A549 (cell line): ENCODE data around the gene BMP5. TPM values are rescaled to one million over a fixed set of nuclear protein-coding genes. Genes with fewer than 3 reads are reported as not detected.

Experiments
- ATAC-seq, 2 experiments: fragments of 200-7000 bp in 1 of 2; fragments of >200 bp in 1 of 2; cut with Nextera tagmentation in 1 of 2; cut with Tn5 transposase in 1 of 2; 3 replicates each; pipeline versions ENCODE4 v1.8.0 to v1.9.1; 2018 to 2020; ENCODE audit warnings: mild to moderate bottlenecking in 1 of 2, moderate library complexity in 1 of 2
- CTCF ChIA-PET: fragments of 300-600 bp; sonication (Branson Sonifier 250); formaldehyde crosslinking; extraction: SDS; loops from one replicate; lab custom pipeline; 2021; ENCODE audit warnings: antibody characterized with exemption, inconsistent platforms; lab: Yijun Ruan, JAX
- POLR2A ChIA-PET: fragments of 350-600 bp; formaldehyde crosslinking; extraction: SDS; loops from one replicate; lab custom pipeline; 2021; ENCODE audit warnings: antibody characterized with exemption, inconsistent platforms; lab: Yijun Ruan, JAX
- DNase-seq, 2 experiments: peaks; one replicate each; pipeline versions ENCODE4 v3.0.0 to v3.0.0-alpha.2; 2011 to 2016; ENCODE audit warnings: low read depth in 1 of 2, low spot score in 1 of 2
- FAIRE-seq: peaks from 2 replicates; lab custom pipeline; 2011; peaks lifted over from hg19 to GRCh38; lab: Jason Lieb, UNC
- H3K27ac ChIP-seq, 2 experiments: fragments of >200 bp; sonication (Bioruptor Twin); formaldehyde crosslinking; 3 replicates each; pipeline ENCODE4 v1.5.1; 2016 to 2017
- H3K4me1 ChIP-seq: fragments of >200 bp; sonication (Bioruptor Twin); formaldehyde crosslinking; 3 replicates; pipeline ENCODE4 v1.6.1; 2016
- H3K4me2 ChIP-seq: fragments of >200 bp; sonication (Bioruptor Twin); formaldehyde crosslinking; 3 replicates; pipeline ENCODE4 v1.6.1; 2016
- H3K4me3 ChIP-seq: fragments of >200 bp; sonication (Bioruptor Twin); formaldehyde crosslinking; 3 replicates; pipeline ENCODE4 v1.5.1; 2016
- H3K9me3 ChIP-seq: fragments of >200 bp; sonication (Bioruptor Twin); formaldehyde crosslinking; 3 replicates; pipeline ENCODE4 v1.6.1; 2016
- ATOH8 ChIP-seq: fragments of 250-450 bp; sonication (Bioruptor Pico); IDR thresholded peaks from 2 replicates; pipeline ENCODE4 v1.5.0; 2020; ENCODE audit warnings: low read depth, mild to moderate bottlenecking, moderate library complexity
- CBX2 ChIP-seq: fragments of 200-600 bp; sonication (generic); IDR thresholded peaks from 2 replicates; pipeline ENCODE4 v1.6.1; 2016; ENCODE audit warnings: low read depth, mild to moderate bottlenecking, borderline replicate concordance
- CEBPB ChIP-seq, 2 experiments: fragments of >200 bp in 1 of 2; sonication (Bioruptor Twin) in 1 of 2; formaldehyde crosslinking in 1 of 2; IDR thresholded peaks; 2 replicates each; pipeline ENCODE4 v1.6.1; 2012 to 2016
- CHD2 ChIP-seq: fragments of 150-350 bp; IDR thresholded peaks from 2 replicates; pipeline ENCODE4 v1.6.1; 2014; ENCODE audit warnings: low read length; ENCODE audit not compliant: partially characterized antibody
- CHD4 ChIP-seq: fragments of 200-600 bp; sonication (generic); IDR thresholded peaks from 2 replicates; pipeline ENCODE4 v1.6.1; 2016; ENCODE audit warnings: antibody characterized with exemption, mild to moderate bottlenecking, borderline replicate concordance
- EHF ChIP-seq: fragments of 250-450 bp; sonication (Bioruptor Pico); IDR thresholded peaks from 2 replicates; pipeline ENCODE4 v1.5.0; 2020; ENCODE audit warnings: mild to moderate bottlenecking
- EHMT2 ChIP-seq: fragments of 200-600 bp; sonication (generic); IDR thresholded peaks from 2 replicates; pipeline ENCODE4 v1.6.1; 2016; ENCODE audit warnings: antibody characterized with exemption, low read depth, mild to moderate bottlenecking, moderate library complexity
- ESRRA ChIP-seq: fragments of 150-350 bp; IDR thresholded peaks from 2 replicates; pipeline ENCODE4 v1.6.1; 2014; ENCODE audit warnings: mild to moderate bottlenecking, low read length, borderline replicate concordance
- FOSB ChIP-seq: fragments of 250-450 bp; sonication (Bioruptor Pico); IDR thresholded peaks from 2 replicates; pipeline ENCODE4 v1.5.0; 2020; ENCODE audit warnings: mild to moderate bottlenecking, moderate library complexity
- FOXS1 ChIP-seq: fragments of 250-450 bp; sonication (Bioruptor Pico); IDR thresholded peaks from 2 replicates; pipeline ENCODE4 v1.5.0; 2020; ENCODE audit warnings: mild to moderate bottlenecking, moderate library complexity
- GATA3 ChIP-seq: IDR thresholded peaks from 2 replicates; pipeline ENCODE4 v1.6.1; 2012; ENCODE audit warnings: borderline replicate concordance
- HOXB5 ChIP-seq: fragments of 250-450 bp; sonication (Bioruptor Pico); IDR thresholded peaks from 2 replicates; pipeline ENCODE4 v1.5.0; 2020; ENCODE audit warnings: mild to moderate bottlenecking, moderate library complexity
- KDM5A ChIP-seq: fragments of 200-600 bp; sonication (generic); IDR thresholded peaks from 2 replicates; pipeline ENCODE4 v1.6.1; 2016; ENCODE audit warnings: antibody characterized with exemption, mild to moderate bottlenecking
- MAFK ChIP-seq: fragments of 450-650 bp; IDR thresholded peaks from 2 replicates; pipeline ENCODE4 v1.6.1; 2014; ENCODE audit not compliant: partially characterized antibody
- NPAS2 ChIP-seq: fragments of 250-450 bp; sonication (Bioruptor Pico); IDR thresholded peaks from 2 replicates; pipeline ENCODE4 v1.8.0; 2022; ENCODE audit warnings: mild to moderate bottlenecking, moderate library complexity, borderline replicate concordance
- PBX3 ChIP-seq: IDR thresholded peaks from 2 replicates; pipeline ENCODE4 v1.6.1; 2012
- POLR2AphosphoS2 ChIP-seq: conservative IDR thresholded peaks from 2 replicates; pipeline ENCODE4 v1.6.1; 2012; ENCODE audit warnings: low read length, improper control_type of control experiment, inconsistent platforms
- RARB ChIP-seq: fragments of 250-450 bp; sonication (Bioruptor Pico); IDR thresholded peaks from 2 replicates; pipeline ENCODE4 v1.8.0; 2021; ENCODE audit warnings: mild to moderate bottlenecking, moderate library complexity
- REST ChIP-seq: fragments of 200-600 bp; sonication (generic); IDR thresholded peaks from 2 replicates; pipeline ENCODE4 v1.6.1; 2016; ENCODE audit warnings: antibody characterized with exemption, mild to moderate bottlenecking, moderate library complexity
- RNF2 ChIP-seq: fragments of 200-600 bp; sonication (generic); IDR thresholded peaks from 2 replicates; pipeline ENCODE4 v1.6.1; 2016; ENCODE audit warnings: low read depth, mild to moderate bottlenecking, antibody characterized with exemption, moderate library complexity, borderline replicate concordance
- SREBF2 ChIP-seq: fragments of 450-650 bp; IDR thresholded peaks from 2 replicates; pipeline ENCODE4 v1.6.1; 2014; ENCODE audit warnings: mild to moderate bottlenecking, moderate library complexity
- ZC3H11A ChIP-seq: fragments of 450-650 bp; IDR thresholded peaks from 2 replicates; pipeline ENCODE4 v1.6.1; 2014; ENCODE audit warnings: antibody characterized with exemption, mild to moderate bottlenecking
- ZSCAN20 ChIP-seq: fragments of 250-450 bp; sonication (Bioruptor Pico); IDR thresholded peaks from 2 replicates; pipeline ENCODE4 v1.8.0; 2022; ENCODE audit warnings: mild to moderate bottlenecking, moderate library complexity
- WGBS: methylation state at CpG from one replicate; pipeline ENCODE4 v1.1.6; 2017; ENCODE audit errors: missing lambda C conversion rate; 5-methylcytosine and 5-hydroxymethylcytosine counted together
- polyA plus RNA-seq, 4 experiments: library from polyadenylated mRNA; depleted of rRNA in 3 of 4; stranded (reverse); fragments of >200 nt; fragmentation: RNase III in 1 of 4; extraction: RNeasy Plus Mini Kit Qiagen cat#74134 plus additional on column Dnase treatment in 1 of 4; gene quantifications; 2 replicates in 3 of 4; 3 replicates in 1 of 4; pipeline ENCODE4 v1.2.3, GENCODE V29; 2011 to 2017
- TF ChIP-seq, protein P1 (sequence below): IDR thresholded peaks from 2 replicates; pipeline ENCODE4 v1.6.1; 2012; ENCODE audit warnings: low read depth, borderline replicate concordance

The BMP5 gene
- polyA plus RNA-seq, 2 of the 4 experiments (the other 2 are of a cell fraction), result 0.04 to 0.12 TPM

DNA sequence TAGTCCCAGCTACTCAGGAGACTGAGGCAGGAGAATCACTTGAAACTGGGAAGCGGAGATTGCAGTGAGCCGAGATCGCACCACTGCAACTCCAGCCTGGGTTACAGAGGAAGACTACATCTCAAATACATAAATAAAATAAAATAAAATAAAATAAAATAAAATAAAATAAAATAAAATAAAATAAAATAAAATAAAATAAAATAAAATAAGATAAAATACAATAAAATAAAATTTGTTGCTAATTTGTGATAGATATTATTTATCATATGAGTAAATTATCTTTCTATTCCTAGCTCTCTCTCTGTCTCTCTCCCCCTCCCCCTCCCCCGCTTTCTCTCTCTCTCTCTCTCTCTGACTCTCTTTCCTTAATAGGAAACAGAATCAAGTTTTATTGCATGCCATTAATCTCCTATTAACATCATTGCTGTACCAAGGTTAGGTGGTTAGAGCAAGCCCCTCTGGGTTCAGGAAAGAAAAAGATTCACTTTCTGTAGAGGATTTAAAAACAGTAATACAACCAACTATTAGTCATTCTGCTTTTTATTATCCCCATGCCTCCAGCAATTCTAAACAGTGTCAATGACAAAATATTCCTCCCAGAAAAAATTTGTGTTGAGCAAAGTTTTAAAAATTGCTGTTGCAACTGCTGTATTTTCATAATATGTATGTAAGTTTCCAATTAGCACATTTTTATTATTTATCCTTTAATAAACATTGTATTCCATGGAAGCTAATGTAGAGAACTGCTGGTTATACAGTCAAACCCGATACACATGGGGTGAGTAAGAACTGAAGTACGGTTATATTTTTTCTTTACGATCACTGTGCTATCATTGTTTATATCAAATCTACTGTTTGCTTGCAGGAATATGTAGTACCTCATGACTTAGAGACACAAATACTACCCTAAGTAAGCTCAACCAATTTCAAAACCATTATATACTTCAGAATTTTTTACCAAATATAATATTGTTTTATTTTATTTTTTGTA lies 22.1 kb downstream of the BMP5 start:
- ATAC-seq (no peak), DNase-seq (no peak), FAIRE-seq (no peak)
- 74% methylated on average over 7 of the region's 7 CpGs for WGBS
- ChIA-PET CTCF (no interaction called here), POLR2A (no interaction called here)
- Histone ChIP-seq H3K4me1 (no peaks in the 10 kb centered on the region), H3K4me2 (no peak overlapping the region), H3K4me3 (no peak overlapping the region), H3K27ac (no peak overlapping the region), H3K9me3 (no peaks in the 10 kb centered on the region)
- TF ChIP-seq CHD2 (no peak), PBX3 (no peak), EHMT2 (no peak), ZSCAN20 (CRISPR knock-in tag) (no peak)

DNA sequence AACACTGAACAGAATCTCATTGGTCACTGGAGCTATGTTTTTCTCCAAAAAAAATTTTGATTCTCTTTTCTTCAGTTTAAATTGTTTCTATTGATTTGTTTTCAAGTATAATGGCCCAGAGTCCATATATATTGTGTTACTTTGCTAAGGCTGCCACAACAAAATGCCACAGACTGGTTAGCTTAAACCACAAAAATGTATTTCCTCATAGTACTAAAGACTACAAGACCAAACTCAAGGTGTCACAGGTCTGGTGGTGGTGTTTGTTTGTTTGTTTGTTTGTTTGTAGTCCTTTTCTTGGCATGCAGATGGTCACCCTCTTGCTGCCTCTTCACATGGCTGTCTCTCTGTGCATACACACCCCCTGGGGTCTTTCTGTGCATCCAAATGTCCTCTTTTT lies 34.0 kb downstream of the BMP5 start:
- TF ChIP-seq MAFK, result no peak
- no peak for TF ChIP-seq RARB (CRISPR knock-in tag)
- TF ChIP-seq POLR2AphosphoS2, result no peak
- TF ChIP-seq FOXS1 (CRISPR knock-in tag), result no peak
- no peak for TF ChIP-seq EHMT2
- TF ChIP-seq, protein P1, sequence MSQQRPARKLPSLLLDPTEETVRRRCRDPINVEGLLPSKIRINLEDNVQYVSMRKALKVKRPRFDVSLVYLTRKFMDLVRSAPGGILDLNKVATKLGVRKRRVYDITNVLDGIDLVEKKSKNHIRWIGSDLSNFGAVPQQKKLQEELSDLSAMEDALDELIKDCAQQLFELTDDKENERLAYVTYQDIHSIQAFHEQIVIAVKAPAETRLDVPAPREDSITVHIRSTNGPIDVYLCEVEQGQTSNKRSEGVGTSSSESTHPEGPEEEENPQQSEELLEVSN, result no peak
- no peak for TF ChIP-seq CBX2
- no peak for TF ChIP-seq ATOH8 (CRISPR knock-in tag)
- TF ChIP-seq ZC3H11A, result no peak
- no peak overlapping the region for H3K4me3 ChIP-seq
- no peaks in the 10 kb centered on the region for H3K9me3 ChIP-seq
- CTCF ChIA-PET, result no interaction called here
- FAIRE-seq (no peak), ATAC-seq (no peak), DNase-seq (no peak)
- no peaks in the 10 kb centered on the region for H3K4me1 ChIP-seq
- no peak overlapping the region for H3K4me2 ChIP-seq
- H3K27ac ChIP-seq, result no peak overlapping the region
- POLR2A ChIA-PET, result no interaction called here

- DNase-seq, result no peak
- CTCF ChIA-PET, result no interaction called here
- Histone ChIP-seq H3K4me3 (no peak overlapping the region), H3K27ac (no peak overlapping the region), H3K4me1 (no peaks in the 10 kb centered on the region), H3K9me3 (no peaks in the 10 kb centered on the region), H3K4me2 (no peak overlapping the region)
- POLR2A ChIA-PET, result no interaction called here
- no peak for FAIRE-seq
- ATAC-seq, result no peak
- TF ChIP-seq CBX2 (no peak), ESRRA (no peak), HOXB5 (CRISPR knock-in tag) (no peak), SREBF2 (no peak), NPAS2 (CRISPR knock-in tag) (no peak), RARB (CRISPR knock-in tag) (no peak), GATA3 (no peak), POLR2AphosphoS2 (no peak), CHD4 (no peak), CEBPB (IDR thresholded peaks at IDR 0.05) (no peak), REST (no peak), RNF2 (no peak), FOSB (CRISPR knock-in tag) (no peak), CHD2 (no peak), KDM5A (no peak), EHF (CRISPR knock-in tag) (no peak)
- TF ChIP-seq, protein P1, result no peak
These were observed 36.3 kb downstream of the BMP5 start for GRCh38 chr6:55839080-55839479.
